K562 (cell line): ENCODE measurements around the gene RABGAP1L. TPM values are rescaled to one million over a fixed set of nuclear protein-coding genes. Genes with fewer than 3 reads are reported as not detected.
A peak's percentile ranks its signal among the peaks of the same experiment; 100 is the strongest.

Source experiments
- ARHGAP35 ChIP-seq: fragments of 450-650 bp; IDR thresholded peaks from 2 replicates; pipeline ENCODE4 v1.6.1; 2018; ENCODE audit not compliant: partially characterized antibody
- CCNT2 ChIP-seq: IDR thresholded peaks from 2 replicates; pipeline ENCODE4 v1.6.1; 2011; ENCODE audit warnings: borderline replicate concordance, low read depth, mild to moderate bottlenecking, moderate library complexity, mixed read lengths, low read length; ENCODE audit not compliant: insufficient read length; ENCODE audit errors: extremely low read depth
- CXXC5 ChIP-seq: fragments of 250-450 bp; sonication (Bioruptor Pico); IDR thresholded peaks from 2 replicates; pipeline ENCODE4 v1.8.0; 2022; ENCODE audit warnings: inconsistent platforms, mild to moderate bottlenecking, moderate library complexity
- DLX4 ChIP-seq: fragments of 250-450 bp; sonication (Bioruptor Pico); IDR thresholded peaks from 2 replicates; pipeline ENCODE4 v1.6.1; 2021; ENCODE audit warnings: mild to moderate bottlenecking
- FOXK2 ChIP-seq, 2 experiments: fragments of 450-650 bp; IDR thresholded peaks in 1 of 2; conservative IDR thresholded peaks in 1 of 2; 2 replicates each; pipeline ENCODE4 v1.6.1; 2016; ENCODE audit warnings: low read depth in 2 of 2, mild to moderate bottlenecking in 1 of 2
- HDAC6 ChIP-seq: IDR thresholded peaks from 2 replicates; pipeline ENCODE4 v1.6.1; 2012; ENCODE audit warnings: low read depth, mild to moderate bottlenecking, control low read depth, inconsistent platforms, low read length, moderate library complexity
- HMG20A ChIP-seq: fragments of 450-650 bp; formaldehyde crosslinking; conservative IDR thresholded peaks from 2 replicates; pipeline ENCODE4 v1.4.0; 2020; ENCODE audit warnings: mild to moderate bottlenecking, mixed read lengths
- MBD1 ChIP-seq: fragments of 250-450 bp; sonication (Bioruptor Pico); IDR thresholded peaks from 2 replicates; pipeline ENCODE4 v1.8.0; 2022; ENCODE audit warnings: inconsistent platforms
- MEF2A ChIP-seq: IDR thresholded peaks from 2 replicates; pipeline ENCODE4 v1.6.1; 2011; ENCODE audit warnings: low read depth, mild to moderate bottlenecking, low read length, moderate library complexity; ENCODE audit not compliant: control insufficient read depth
- MTF1 ChIP-seq: fragments of 250-450 bp; sonication (Bioruptor Pico); IDR thresholded peaks from 2 replicates; pipeline ENCODE4 v1.9.0; 2021; ENCODE audit warnings: moderate library complexity, mild to moderate bottlenecking, inconsistent platforms, borderline replicate concordance
- NR2C1 ChIP-seq, 2 experiments: fragments of 450-650 bp; IDR thresholded peaks; 2 replicates each; pipeline ENCODE4 v1.6.1; 2017; ENCODE audit warnings: mild to moderate bottlenecking in 2 of 2, antibody characterized with exemption in 1 of 2, inconsistent platforms in 1 of 2, missing compliant biosample characterization in 1 of 2, missing genetic modification characterization in 1 of 2
- POLR3A ChIP-seq: IDR thresholded peaks from 2 replicates; pipeline ENCODE4 v1.6.1; 2011; ENCODE audit warnings: borderline replicate concordance, mild to moderate bottlenecking, moderate library complexity; ENCODE audit not compliant: insufficient read length, insufficient read depth; ENCODE audit errors: extremely low read depth
- SMAD3 ChIP-seq: fragments of 450-650 bp; formaldehyde crosslinking; conservative IDR thresholded peaks from 2 replicates; pipeline ENCODE4 v1.4.0; 2020; ENCODE audit warnings: mild to moderate bottlenecking
- TSC22D4 ChIP-seq: fragments of 450-650 bp; IDR thresholded peaks from 2 replicates; pipeline ENCODE4 v1.6.1; 2016; ENCODE audit warnings: missing genetic modification characterization, missing biosample characterization, control low read depth
- ZBTB34 ChIP-seq: fragments of 250-450 bp; sonication (Bioruptor Pico); IDR thresholded peaks from 2 replicates; pipeline ENCODE4 v1.8.0; 2021; ENCODE audit warnings: mild to moderate bottlenecking, moderate library complexity
- ZNF12 ChIP-seq: sonication (generic); formaldehyde crosslinking; IDR thresholded peaks from 2 replicates; pipeline ENCODE4 v1.4.0; 2020; ENCODE audit warnings: mild to moderate bottlenecking, missing genetic modification reagents
- ZNF398 ChIP-seq: fragments of 250-450 bp; sonication (Bioruptor Pico); IDR thresholded peaks from 2 replicates; pipeline ENCODE4 v1.8.0; 2021; ENCODE audit warnings: moderate library complexity, mild to moderate bottlenecking, inconsistent platforms
- ZNF512 ChIP-seq: IDR thresholded peaks from 2 replicates; pipeline ENCODE4 v1.6.1; 2016; ENCODE audit warnings: missing genetic modification characterization, missing compliant biosample characterization
- ZNF561 ChIP-seq: fragments of 450-650 bp; formaldehyde crosslinking; conservative IDR thresholded peaks from 2 replicates; pipeline ENCODE4 v1.4.0; 2020; ENCODE audit warnings: mild to moderate bottlenecking, moderate library complexity
- polyA plus RNA-seq, 8 experiments: library from polyadenylated mRNA; depleted of rRNA in 4 of 8; stranded (reverse) in 5 of 8; unstranded in 3 of 8; fragments of >200 nt; fragmentation: Nextera tagmentation in 2 of 8; fragmentation: Illumina TruSeq in 1 of 8; extraction: Ambion mirVana in 2 of 8; extraction: Trizol in 1 of 8; gene quantifications; 2 replicates each; pipeline versions ENCODE4 v1.2.1 to v1.2.3, GENCODE V29; 2011 to 2014; ENCODE audit warnings: inconsistent platforms in 1 of 8, missing spikeins in 1 of 8
- total RNA-seq, 7 experiments: library from RNA; depleted of rRNA in 6 of 7; stranded (reverse); fragments of >200 nt in 6 of 7; fragmentation: Illumina TruSeq in 2 of 7; extraction: Trizol in 2 of 7; gene quantifications; 2 replicates each; pipeline versions ENCODE4 v1.2.1 to v1.2.3, GENCODE V29; 2011 to 2021; ENCODE audit warnings: low replicate concordance in 1 of 7

RABGAP1L gene
- total and polyA plus RNA-seq, 9 of the 15 experiments (the other 6 are each of a cell fraction or from before 2014, with no cell fraction given): 16.5 to 44.9 (median 26.7) TPM

- no peak for TF ChIP-seq ZNF398
- TF ChIP-seq ZBTB34: no peak
- no peak for TF ChIP-seq ZNF12 (CRISPR knock-in tag)
- no peak for TF ChIP-seq POLR3A
- TF ChIP-seq CXXC5 (CRISPR knock-in tag): peak; percentile 35; the same call in 1 of the 2 replicates
- TF ChIP-seq ARHGAP35: peak; percentile 79
- peak in 1 of 2 experiments; percentile 39; a peak in 2 of 4 replicates for TF ChIP-seq FOXK2 (conservative IDR thresholded peaks at IDR 0.05 in 1 of 2, IDR thresholded peaks at IDR 0.05 in 1 of 2; ENCODE audit: low read depth in 2 of 2)
- no peak for TF ChIP-seq ZNF512
- no peak for TF ChIP-seq DLX4 (CRISPR knock-in tag)
- TF ChIP-seq MTF1: no peak
- TF ChIP-seq SMAD3 (CRISPR knock-in tag): 0 out of 2 replicates have a peak, but pooled peaks have one; percentile 4
- TF ChIP-seq NR2C1 (IDR thresholded peaks at IDR 0.05): 0 out of 2 replicates have a peak, but pooled peaks have one; percentile 55
- peak; percentile 75 for TF ChIP-seq NR2C1 (tag; IDR thresholded peaks at IDR 0.05)
- no peak for TF ChIP-seq HMG20A (CRISPR knock-in tag)
- no peak for TF ChIP-seq ZNF561 (CRISPR knock-in tag)
- TF ChIP-seq MEF2A: no peak
- TF ChIP-seq CCNT2: no peak
- TF ChIP-seq HDAC6: no peak
- no peak for TF ChIP-seq MBD1
- no peak for TF ChIP-seq TSC22D4 (tag)
Measured at GRCh38 chr1:174204697-174205308, 45.5 kb downstream of the RABGAP1L start (continued).
